BE2C (cell line): ENCODE results near the gene STK33.

Experiments
- DNase-seq: peaks from one replicate; pipeline ENCODE4 v3.0.0-alpha.2; 2020
- H3K27me3 ChIP-seq: fragments of 250-450 bp; sonication (Bioruptor Pico); 2 replicates; pipeline ENCODE4 v1.5.1; 2020; ENCODE audit warnings: mild to moderate bottlenecking
- H3K36me3 ChIP-seq: fragments of 250-450 bp; sonication (Bioruptor Pico); 2 replicates; pipeline ENCODE4 v1.5.1; 2020; ENCODE audit warnings: mild to moderate bottlenecking
- H3K4me1 ChIP-seq: fragments of 250-450 bp; sonication (Bioruptor Pico); 2 replicates; pipeline ENCODE4 v1.5.1; 2020
- H3K4me3 ChIP-seq: 2 replicates; pipeline ENCODE4 v1.5.1; 2011; ENCODE audit warnings: low read depth, low read length
- H3K9me3 ChIP-seq: fragments of 250-450 bp; sonication (Bioruptor Pico); 2 replicates; pipeline ENCODE4 v1.5.1; 2020
- TF ChIP-seq, protein P1 (sequence below): IDR thresholded peaks from 2 replicates; pipeline ENCODE4 v1.5.1; 2012; ENCODE audit warnings: mild to moderate bottlenecking, low read depth, low read length

Gene STK33

DNA sequence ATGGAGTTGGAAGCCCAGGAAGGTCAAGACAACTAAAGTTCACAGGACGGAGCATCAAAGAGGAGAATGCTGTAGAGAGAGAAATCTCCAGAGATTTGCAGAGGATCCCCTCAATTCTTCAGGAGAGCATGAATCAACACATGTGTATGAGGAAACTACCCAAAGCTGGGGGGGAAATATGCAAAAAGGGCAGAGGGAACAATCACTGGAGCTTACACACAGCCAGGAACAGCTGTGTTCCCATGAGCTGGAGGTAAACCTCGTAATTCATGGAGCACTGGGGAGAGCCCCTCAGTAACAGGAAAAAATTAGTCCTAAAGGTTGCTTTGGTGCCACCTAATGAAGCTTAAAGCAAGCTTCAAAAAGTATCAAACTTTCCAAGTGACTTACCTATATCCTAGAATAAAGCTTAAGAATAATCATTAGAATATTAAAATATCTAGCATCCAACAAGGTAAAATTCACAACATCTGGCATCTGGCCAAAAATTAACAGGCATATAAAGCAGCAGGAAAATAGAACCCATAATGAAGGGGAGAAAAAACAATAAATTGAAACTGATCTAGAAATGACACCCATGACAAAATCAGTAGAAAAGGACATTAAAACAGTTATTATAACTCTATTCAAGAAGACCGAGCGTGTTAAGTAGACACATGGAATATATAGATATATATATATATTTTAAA lies 134.2 kb downstream of the STK33 start:
- TF ChIP-seq, protein P1, sequence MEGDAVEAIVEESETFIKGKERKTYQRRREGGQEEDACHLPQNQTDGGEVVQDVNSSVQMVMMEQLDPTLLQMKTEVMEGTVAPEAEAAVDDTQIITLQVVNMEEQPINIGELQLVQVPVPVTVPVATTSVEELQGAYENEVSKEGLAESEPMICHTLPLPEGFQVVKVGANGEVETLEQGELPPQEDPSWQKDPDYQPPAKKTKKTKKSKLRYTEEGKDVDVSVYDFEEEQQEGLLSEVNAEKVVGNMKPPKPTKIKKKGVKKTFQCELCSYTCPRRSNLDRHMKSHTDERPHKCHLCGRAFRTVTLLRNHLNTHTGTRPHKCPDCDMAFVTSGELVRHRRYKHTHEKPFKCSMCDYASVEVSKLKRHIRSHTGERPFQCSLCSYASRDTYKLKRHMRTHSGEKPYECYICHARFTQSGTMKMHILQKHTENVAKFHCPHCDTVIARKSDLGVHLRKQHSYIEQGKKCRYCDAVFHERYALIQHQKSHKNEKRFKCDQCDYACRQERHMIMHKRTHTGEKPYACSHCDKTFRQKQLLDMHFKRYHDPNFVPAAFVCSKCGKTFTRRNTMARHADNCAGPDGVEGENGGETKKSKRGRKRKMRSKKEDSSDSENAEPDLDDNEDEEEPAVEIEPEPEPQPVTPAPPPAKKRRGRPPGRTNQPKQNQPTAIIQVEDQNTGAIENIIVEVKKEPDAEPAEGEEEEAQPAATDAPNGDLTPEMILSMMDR: no peak
- H3K27me3 ChIP-seq: no peaks in the 10 kb centered on the region
- no peaks in the 10 kb centered on the region for H3K36me3 ChIP-seq
- no peaks in the 10 kb centered on the region for H3K4me1 ChIP-seq
- H3K4me3 ChIP-seq: no peak overlapping the region
- DNase-seq: no peak
- H3K9me3 ChIP-seq: no peaks in the 10 kb centered on the region

DNA sequence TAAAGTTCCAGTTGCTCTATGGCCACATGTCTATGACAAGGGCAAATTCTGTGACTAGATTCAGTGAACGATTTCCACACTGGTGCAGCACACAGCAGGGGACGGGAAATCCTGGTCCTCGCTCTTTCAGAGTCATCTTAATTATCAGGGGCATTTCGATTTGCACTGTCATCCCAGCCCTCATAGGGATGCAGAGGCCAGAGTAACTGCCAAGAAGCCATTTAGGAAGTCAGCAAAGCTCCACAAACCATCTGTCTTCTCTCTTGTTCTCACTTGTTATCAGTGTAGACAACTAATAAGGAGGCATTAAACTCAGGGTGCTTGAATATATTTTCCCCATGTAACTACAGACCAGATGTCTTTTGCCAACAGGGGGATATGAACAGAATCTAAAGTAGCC lies 151.7 kb downstream of the STK33 start:
- H3K36me3 ChIP-seq: no peaks in the 10 kb centered on the region
- TF ChIP-seq, protein P1: no peak
- H3K4me1 ChIP-seq: no peaks in the 10 kb centered on the region

DNA sequence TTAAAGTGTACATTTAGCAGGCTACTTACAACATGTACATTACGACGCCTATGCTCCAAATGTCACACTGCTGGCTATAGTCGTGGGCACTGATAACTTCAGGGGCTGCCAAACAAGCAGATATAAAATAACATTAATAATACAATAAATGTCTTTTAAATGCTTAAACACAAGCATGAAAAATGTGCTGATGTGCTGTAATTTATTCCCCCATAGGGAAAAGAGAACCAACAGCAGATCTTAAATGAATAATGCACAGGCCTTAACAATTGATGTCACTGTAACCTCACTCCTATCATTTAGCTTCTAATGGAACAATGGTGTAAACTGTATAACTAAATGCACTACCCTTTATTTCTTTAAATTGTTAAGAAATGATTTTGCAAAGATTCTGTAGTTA lies 153.4 kb downstream of the STK33 start:
- DNase-seq: no peak
- Histone ChIP-seq H3K4me3 (no peak overlapping the region), H3K27me3 (no peaks in the 10 kb centered on the region), H3K9me3 (no peaks in the 10 kb centered on the region), H3K36me3 (no peaks in the 10 kb centered on the region), H3K4me1 (no peaks in the 10 kb centered on the region)
- TF ChIP-seq, protein P1: no peak

More for the DNA sequence above, 151.7 kb downstream of the STK33 start:
- peak; percentile 3 for DNase-seq
- H3K27me3 ChIP-seq: no peaks in the 10 kb centered on the region
- H3K4me3 ChIP-seq: no peak overlapping the region
- no peaks in the 10 kb centered on the region for H3K9me3 ChIP-seq

DNA sequence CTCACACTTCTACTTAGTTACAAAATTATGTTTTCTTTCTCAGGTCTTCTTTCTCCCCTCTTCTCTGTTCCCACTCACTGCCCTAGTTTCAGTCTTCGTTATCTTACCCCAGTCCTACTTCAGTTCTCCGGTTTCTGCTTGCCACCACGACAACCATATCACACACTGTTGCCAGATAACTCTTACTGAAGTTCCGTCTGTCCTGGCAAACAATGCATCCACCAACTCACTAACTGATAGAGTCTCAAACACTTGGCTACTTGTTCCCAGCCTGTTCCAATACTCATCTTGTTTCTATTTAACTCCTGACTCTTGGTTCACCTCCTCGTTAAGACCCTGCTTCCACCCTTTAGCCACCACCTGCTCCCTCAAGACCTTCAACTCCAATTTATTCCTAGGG lies 164.5 kb downstream of the STK33 start:
- no peak for DNase-seq

DNA sequence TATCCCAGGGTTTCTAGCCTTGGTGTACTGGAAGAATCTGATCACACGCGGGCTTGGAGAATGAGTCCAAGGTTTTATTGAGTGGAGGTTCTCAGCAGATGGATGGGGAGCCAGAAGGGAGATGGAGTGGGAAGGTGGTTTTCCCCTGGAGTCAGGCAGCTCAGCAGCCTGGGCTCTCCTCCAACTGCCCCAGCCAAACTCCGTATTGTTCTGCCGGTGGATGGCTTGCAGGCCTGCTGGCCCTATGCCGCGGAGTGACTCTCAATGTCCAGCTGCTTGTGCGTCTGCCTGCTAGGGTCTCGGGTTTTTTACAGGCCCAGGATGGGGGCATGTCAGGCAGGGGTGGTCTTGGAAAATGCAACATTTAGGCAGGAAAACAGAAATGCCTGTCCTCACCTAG lies 168.0 kb downstream of the STK33 start:
- no peaks in the 10 kb centered on the region for H3K36me3 ChIP-seq
- TF ChIP-seq, protein P1: no peak
- H3K4me1 ChIP-seq: no peaks in the 10 kb centered on the region
- H3K27me3 ChIP-seq: no peaks in the 10 kb centered on the region
- H3K4me3 ChIP-seq: no peak overlapping the region
- no peaks in the 10 kb centered on the region for H3K9me3 ChIP-seq
- DNase-seq: no peak

More for the DNA sequence above, 164.5 kb downstream of the STK33 start:
- TF ChIP-seq, protein P1: no peak
- H3K4me3 ChIP-seq: no peak overlapping the region
- H3K27me3 ChIP-seq: no peaks in the 10 kb centered on the region
- H3K9me3 ChIP-seq: no peaks in the 10 kb centered on the region
- H3K4me1 ChIP-seq: no peaks in the 10 kb centered on the region
- no peaks in the 10 kb centered on the region for H3K36me3 ChIP-seq

DNA sequence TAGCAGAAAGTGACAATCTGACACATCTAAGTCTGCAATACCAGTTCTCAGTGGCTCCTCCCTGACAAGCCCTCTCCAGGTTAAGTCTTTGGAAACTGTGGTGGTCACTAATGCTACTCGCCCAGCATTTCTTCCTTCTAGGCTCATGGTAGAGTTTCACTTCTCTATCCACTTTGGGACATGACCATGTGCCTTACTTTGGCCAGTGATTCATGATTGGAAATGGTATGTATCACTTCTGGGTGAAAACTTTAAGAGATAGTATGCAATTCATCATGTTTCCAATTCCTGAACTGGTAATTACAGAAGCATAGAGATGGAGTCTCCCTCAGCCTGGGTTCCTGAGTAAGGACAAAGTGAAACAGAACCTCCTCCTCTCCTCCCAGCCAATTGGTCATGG lies 178.8 kb downstream of the STK33 start:
- TF ChIP-seq, protein P1: no peak
- no peak for DNase-seq
- Histone ChIP-seq H3K4me3 (no peak overlapping the region), H3K36me3 (no peaks in the 10 kb centered on the region), H3K9me3 (no peaks in the 10 kb centered on the region), H3K27me3 (no peaks in the 10 kb centered on the region), H3K4me1 (no peaks in the 10 kb centered on the region)
